ENCODE measurements around the gene LIPH.
A peak's percentile ranks its signal among the peaks of the same experiment; 100 is the strongest.

The LIPH gene

GRCh38 chr3:185537369-185537970 lies 14.9 kb downstream of the LIPH start:
- DNase-seq, result peak; percentile 66

DNA sequence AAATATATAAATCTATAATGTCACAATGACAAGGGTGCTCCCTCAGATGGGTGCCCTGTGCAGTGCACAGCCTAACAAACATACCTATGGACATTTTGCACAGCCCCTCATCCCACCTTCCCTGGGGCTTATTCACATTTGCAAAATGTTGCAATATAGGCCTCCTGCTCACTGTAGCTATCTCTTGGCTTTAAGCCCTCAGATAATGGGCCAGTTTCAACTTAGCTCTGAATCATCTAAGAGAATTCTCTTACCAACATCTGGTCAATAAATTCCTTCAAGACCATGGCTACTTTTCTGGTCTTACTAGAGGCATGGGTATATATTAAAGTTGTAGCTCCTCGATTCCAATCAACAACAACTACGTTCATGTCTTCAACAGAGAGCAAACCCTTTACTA lies 17.9 kb downstream of the LIPH start:
- no peak for DNase-seq

DNA sequence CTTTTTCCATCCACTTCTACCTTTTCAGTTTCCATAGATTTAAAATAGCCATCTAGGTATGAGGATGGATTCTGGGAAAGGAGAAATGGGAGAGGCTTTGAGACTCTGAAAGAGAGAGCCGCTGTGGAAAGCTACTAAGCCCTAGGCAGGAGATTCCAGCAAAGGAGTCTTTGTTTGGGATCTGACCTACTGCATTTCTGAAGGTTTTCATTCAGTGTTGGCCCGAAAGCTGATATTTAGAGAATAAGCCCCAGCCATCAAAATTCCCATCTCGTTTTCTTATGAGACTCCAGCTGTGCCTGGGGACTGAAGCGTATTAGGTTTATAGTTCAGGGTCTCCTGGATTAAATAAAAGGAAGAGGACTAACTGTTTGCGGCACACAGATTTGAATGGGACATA lies 19.5 kb downstream of the LIPH start:
- no peak for DNase-seq

DNA sequence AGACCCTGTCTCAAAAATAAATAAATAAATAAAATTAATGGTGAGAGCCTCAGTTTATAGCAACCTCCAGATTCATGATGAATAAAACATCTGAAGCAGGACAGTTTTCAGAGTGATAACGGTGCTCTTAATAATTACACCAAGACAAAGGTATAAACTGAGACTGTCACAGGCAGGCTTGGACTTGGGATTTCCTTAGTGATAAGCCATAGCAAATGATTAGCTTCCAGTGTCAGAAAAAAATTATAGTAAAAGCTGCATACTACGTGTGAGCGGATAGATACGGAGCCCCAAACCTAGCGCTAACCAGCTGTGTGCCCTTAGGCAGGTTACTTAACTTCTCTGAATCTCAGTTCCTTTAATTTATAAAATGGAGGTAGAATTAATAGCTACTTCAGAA lies 21.5 kb downstream of the LIPH start:
- DNase-seq, result no peak

- no peak for DNase-seq
These were observed 23.9 kb downstream of the LIPH start for GRCh38 chr3:185528532-185528931.

DNA sequence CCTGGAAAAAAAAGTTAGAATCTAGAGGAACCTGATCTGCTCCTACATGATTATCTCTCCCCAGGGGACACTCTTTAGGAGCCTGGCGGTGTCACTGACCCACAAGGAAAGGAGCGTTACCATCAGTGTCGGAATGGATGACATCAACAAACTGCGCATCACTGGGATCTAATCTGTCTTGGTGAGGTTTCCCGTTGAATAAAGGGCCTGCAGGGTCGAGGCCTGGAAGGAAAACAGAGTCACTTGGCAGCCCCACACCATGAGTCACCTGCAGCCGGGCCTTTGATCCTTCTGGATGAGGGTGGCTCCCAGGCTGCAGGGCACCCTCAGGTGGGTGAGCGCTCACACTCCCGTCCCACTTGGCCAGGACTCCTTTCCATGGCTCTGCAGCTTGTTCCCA lies 25.0 kb downstream of the LIPH start:
- no peak for DNase-seq

DNA sequence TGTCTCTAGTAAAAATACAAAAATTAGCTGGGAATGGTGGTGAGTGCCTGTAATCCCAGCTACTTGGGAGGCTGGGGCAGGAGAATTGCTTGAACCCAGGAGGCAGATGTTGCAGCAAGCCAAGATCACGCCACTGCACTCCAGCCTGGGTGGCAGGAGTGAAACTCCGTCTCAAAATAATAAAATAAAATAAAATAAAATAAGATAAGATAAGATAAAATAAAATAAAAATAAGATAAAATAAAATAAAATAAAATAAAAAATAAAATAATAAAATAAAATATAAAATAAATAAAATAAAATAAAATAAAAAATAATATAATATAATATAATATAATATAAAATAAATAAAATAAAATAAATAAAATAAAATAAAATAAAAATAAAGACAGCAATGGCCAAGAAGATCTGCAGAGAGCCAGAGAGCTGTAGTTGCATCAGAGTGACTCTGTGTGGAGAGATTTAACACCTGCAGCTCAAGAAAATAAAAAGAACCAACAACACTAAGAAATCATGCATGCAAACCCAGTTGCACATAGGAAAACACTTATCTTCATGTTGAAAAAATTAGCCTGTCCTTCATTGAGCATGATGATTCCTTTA lies 25.9 kb downstream of the LIPH start:
- DNase-seq, result no peak

DNA sequence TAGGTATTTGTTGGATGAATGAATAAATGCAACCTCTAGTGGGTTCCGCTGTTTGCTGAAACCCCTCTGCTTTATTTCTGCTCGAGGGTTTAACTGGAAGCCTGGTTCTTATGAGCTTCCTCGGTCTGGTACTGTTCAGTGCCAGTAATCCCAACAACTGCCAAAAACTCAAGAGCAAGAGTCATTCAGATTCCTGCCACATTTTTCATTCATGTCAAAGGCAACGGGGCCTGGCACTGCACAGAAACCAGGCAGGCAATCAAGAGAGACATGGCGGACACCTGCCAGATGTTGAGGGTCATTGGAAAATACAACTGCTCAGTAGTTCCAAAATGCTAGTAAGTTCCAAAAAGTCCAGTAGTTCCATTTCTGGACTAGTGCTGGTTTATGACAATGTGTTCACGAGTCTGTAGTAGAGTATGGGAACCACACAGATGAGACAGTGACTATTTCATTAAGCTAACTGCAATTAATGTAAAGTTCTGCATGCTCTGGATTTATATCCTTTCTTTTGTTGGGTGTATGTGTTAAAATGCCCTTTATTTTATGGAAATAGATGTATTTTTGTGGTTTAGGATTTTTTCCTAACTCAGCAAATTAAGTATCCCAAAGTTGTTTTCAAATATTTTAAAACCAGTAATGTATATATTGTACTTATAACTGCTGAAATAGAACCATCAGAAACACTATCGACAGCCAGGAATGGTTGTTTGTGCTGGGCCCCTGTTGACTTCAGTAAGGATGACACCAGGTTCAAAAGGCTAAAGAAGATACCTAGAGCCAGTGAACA lies 30.8 kb downstream of the LIPH start:
- no peak for DNase-seq

DNA sequence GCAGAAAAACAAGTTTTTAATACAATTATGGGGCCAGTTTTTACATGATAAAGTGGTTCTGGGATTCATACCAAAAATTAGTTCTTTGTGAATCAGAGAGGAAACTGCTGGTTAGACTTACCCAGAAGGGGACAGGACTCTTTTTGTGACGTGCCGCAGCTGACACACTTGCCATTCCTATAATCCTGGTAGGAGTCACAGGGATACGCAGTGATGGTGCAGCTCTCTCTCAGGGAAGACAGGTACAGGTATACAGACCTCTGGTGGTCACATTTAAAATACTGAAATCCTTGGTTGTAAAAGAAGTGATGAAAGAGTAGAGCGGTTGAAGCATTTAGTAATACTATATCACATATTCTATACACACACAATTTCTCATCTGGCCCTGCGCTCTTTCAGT lies 33.4 kb downstream of the LIPH start:
- DNase-seq, result no peak

GRCh38 chr3:185517387-185518130 lies 34.8 kb downstream of the LIPH start:
- no peak for DNase-seq

- DNase-seq, result no peak
These were observed 40.7 kb downstream of the LIPH start for GRCh38 chr3:185511711-185512110.

GRCh38 chr3:185508335-185508991 lies 43.9 kb downstream of the LIPH start:
- no peak for DNase-seq

DNA sequence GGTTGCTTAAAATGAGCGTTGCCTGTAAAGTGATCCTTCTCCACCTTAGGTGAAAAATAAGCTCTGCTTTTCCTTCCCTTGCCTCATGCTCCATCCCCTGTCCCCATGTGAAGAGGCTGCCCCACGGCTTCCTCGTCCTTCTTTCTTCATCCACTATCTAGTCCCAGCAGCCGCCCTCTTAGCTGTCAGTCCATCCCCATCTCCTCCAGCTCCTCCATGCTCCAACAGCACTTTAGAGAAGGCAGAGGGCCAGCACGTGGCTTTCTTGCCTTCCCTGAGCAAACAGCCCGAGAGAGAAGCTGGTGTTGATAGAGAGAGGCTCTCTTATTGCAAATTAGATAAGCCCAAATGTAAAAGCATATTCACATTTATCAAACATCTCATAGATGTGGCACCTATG lies 44.5 kb downstream of the LIPH start:
- DNase-seq, result no peak

DNA sequence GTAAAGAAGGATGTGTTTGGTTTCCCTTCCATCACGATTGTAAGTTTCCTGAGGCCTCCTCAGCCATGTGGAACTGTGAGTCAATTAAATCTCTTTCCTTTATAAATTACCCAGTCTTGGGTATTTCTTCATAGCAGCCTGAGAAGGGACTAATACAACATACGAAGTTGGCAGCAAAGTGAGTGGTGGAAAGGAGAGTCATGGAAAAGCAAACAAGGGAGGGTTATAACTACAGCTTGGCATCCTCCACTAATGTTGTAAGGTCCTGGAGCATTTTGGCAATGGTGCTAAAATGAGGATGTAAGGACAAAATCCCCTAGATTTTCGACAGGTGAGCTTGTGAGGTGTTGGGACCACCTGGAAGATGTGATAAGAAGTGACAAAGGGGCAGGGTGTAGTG lies 47.8 kb downstream of the LIPH start:
- no peak for DNase-seq

DNA sequence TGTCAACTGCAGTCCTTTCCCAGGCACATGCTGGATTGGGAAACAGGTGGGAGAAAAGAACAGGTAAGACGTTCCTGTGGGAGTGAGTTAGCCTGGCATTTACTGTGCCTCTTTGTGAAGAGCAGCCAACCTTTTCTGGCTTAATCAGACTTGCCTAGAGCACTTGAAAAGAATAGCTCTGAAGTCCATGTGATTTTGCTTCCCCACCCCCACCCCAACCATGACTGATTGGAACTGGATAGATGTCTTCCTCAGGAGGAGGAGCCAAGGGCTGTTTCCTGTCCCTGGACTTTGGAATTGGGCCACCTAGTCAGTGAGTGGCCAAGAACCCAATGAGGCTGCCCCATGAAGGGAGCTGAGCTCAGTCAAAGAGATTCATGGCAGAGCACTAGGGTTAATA lies 48.9 kb downstream of the LIPH start:
- no peak for DNase-seq

DNA sequence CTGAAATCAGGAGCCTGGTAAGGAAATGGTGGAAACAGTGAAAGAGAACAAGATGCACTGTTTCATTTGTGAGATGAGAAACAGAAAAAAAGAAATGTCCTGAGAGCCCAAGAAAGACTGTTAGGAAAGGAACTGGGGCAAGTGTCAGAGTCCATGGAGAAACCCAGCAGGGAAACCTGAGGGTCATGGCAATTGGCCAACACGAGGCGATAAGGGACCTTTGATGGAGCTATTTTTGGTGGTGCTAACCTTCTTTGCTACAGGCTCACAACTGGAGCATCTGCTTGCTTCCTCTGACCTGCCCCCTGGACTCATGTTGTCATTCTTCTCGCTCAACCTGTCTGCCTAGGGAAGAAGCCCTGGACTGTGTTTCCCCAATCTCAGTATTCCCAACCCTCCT lies 49.4 kb downstream of the LIPH start:
- no peak for DNase-seq

DNA sequence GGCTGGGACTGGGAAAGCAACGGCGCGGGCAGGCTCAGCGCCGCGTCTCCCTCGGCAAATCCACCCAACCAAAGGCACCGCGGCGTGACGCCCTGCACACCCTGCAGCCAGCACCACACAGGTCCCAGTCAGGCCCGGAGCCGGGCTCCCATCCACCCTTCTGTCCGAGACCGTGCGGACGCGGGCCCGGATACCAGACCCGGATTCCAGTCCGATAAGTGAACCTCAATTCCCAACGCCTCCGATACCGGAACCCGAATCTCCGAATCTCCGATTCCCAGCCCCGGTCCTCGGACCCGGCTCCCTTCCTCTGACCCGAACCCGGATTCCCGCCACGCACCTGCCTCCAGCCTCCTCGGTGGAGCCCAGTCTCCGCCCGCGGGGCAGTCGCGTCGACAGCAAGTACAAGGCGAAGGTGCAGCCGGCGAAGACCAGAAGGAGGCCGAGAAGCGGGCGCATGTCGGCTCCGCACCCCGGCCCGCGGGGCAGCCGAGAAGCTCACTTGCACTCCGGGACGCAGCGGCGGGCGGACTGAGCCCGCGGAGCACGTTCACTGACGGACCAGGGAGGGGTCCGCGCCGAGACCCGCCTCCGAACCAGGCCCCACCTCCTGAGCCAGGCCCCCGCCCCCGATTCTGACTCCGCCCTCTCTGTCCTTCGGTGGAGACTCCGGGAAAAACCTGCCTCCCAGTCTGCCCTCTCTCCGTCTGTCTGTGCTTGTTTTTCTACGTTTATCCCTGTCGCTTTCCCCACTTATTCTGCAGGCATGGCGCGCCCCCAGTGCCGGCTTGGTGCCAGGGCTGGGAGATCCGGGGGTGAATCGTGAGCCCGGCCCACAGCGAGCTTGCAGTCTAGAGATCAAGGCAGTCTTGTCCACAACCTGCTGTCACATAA lies 53.6 kb downstream of the LIPH start, which contains the start of gene TMEM41A:
TSS of gene TMEM41A (minus strand) at position 533 of the 894 bp plus-strand sequence. CDS start at position 459, 74 bp downstream.
- DNase-seq, result peak; percentile 95

GRCh38 chr3:185490241-185490640 lies 62.1 kb downstream of the LIPH start:
- DNase-seq, result no peak

DNA sequence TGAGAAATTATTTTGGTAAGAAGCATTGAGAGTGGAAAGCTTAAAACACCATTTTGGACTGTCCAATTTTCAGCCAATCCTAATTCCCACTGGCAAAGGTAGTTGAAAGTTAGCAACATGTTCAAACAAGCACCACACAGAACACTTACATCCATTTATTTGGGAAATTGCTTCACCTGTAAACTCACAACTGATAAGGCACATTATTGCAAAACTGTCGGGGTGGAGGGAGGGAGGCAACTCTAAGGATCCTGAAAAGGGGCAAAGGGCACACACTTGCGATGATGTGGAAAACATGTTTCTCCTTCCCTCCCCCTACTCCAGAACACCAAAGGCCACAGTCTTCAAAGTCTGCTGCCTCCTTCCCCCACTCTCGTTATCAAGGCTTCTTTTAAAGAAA lies 62.9 kb downstream of the LIPH start:
- no peak for DNase-seq

GRCh38 chr3:185488465-185488864 lies 63.9 kb downstream of the LIPH start:
- DNase-seq, result no peak

- no peak for DNase-seq
These were observed 66.0 kb downstream of the LIPH start for GRCh38 chr3:185486394-185486793.

DNA sequence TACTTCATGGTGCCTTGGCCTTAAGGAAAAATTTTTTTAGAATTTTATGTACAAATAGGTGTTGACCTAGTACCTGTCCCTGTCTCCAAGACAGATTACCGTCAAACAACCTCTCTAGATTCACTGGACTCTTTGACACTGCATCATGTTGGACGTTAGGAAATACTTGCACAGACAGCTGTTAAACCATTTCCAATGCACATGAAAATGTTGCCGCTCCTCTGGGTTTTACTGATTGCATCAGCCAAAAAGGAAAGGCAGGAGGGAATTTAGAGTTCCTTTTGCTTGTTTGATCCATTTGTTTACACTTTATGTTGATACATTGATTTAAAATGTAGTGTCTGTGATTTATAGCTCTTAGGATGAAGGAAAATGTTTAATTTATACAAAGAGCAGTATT lies 68.1 kb downstream of the LIPH start:
- no peak for DNase-seq

Measured in activated CD4-positive, alpha-beta T cell treated with anti-CD3 and anti-CD28 coated beads for 48 hours (primary cell).